DOHH2 (cell line): ENCODE data around the gene ANKRD13A.

ENCODE experiments used
- EZH2phosphoT487 ChIP-seq: fragments of 200-600 bp; sonication (generic); IDR thresholded peaks from 2 replicates; pipeline ENCODE4 v1.6.1; 2017; ENCODE audit warnings: borderline replicate concordance, mild to moderate bottlenecking, antibody characterized with exemption, low read length, moderate library complexity, mixed read lengths
- TF ChIP-seq, protein P1 (sequence below): fragments of 200-600 bp; sonication (generic); IDR thresholded peaks from one replicate; pipeline ENCODE4 v1.5.1; 2014; ENCODE audit warnings: antibody characterized with exemption, mild to moderate bottlenecking, low read depth, low read length; ENCODE audit not compliant: poor library complexity, severe bottlenecking

DNA sequence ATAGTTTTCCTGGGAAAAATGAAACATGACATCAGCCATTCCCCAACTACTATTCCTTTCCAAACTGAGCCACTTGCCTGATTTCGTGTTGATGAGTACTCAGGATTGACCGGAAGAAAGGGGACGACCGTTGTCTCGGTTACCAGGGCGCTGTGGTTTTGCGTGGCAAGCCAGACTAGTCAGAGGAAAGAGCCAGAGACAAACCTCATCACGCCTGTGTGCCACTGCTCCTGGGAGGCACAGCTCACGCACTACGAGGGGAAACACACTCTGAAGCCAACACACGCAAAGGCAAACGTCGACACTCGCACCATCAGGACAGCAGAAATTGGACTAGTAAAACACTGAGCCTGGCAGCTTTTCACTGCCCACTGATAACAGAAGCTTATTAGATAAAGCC is 38.0 kb upstream of the ANKRD13A start:
- TF ChIP-seq, protein P1, sequence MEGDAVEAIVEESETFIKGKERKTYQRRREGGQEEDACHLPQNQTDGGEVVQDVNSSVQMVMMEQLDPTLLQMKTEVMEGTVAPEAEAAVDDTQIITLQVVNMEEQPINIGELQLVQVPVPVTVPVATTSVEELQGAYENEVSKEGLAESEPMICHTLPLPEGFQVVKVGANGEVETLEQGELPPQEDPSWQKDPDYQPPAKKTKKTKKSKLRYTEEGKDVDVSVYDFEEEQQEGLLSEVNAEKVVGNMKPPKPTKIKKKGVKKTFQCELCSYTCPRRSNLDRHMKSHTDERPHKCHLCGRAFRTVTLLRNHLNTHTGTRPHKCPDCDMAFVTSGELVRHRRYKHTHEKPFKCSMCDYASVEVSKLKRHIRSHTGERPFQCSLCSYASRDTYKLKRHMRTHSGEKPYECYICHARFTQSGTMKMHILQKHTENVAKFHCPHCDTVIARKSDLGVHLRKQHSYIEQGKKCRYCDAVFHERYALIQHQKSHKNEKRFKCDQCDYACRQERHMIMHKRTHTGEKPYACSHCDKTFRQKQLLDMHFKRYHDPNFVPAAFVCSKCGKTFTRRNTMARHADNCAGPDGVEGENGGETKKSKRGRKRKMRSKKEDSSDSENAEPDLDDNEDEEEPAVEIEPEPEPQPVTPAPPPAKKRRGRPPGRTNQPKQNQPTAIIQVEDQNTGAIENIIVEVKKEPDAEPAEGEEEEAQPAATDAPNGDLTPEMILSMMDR = no peak
- TF ChIP-seq EZH2phosphoT487 = no peak
